GM23338 (cell line): ENCODE results near the gene CDH23. TPM values are rescaled to one million over a fixed set of nuclear protein-coding genes. Genes with fewer than 3 reads are reported as not detected.

ENCODE experiments used
- ATAC-seq: fragments of 200-7000 bp; cut with Tn5 transposase; 3 replicates; pipeline ENCODE4 v1.9.1; 2020
- DNase-seq: peaks from one replicate; pipeline ENCODE4 v3.0.0-alpha.2; 2015; ENCODE audit warnings: low spot score
- H2AFZ ChIP-seq: fragments of 200-600 bp; sonication (generic); 2 replicates; pipeline ENCODE4 v1.8.0; 2016; ENCODE audit warnings: antibody characterized with exemption, mild to moderate bottlenecking, moderate library complexity
- H3F3A ChIP-seq: fragments of 200-600 bp; sonication (generic); replicated peaks from 2 replicates; pipeline ENCODE4 v1.8.0; 2017; ENCODE audit warnings: antibody characterized with exemption, mixed run types, low read depth
- H3K27ac ChIP-seq: fragments of 200-600 bp; sonication (generic); 2 replicates; pipeline ENCODE4 v1.6.1; 2016; ENCODE audit warnings: low read depth
- H3K27me3 ChIP-seq: fragments of 200-600 bp; sonication (generic); 2 replicates; pipeline ENCODE4 v1.8.0; 2016; ENCODE audit warnings: mild to moderate bottlenecking, mixed run types, moderate library complexity; ENCODE audit not compliant: insufficient read depth
- H3K36me3 ChIP-seq: fragments of 200-600 bp; sonication (generic); 2 replicates; pipeline ENCODE4 v1.8.0; 2016; ENCODE audit warnings: mild to moderate bottlenecking; ENCODE audit not compliant: insufficient read depth
- H3K4me1 ChIP-seq: fragments of 200-600 bp; sonication (generic); 2 replicates; pipeline ENCODE4 v1.8.0; 2016; ENCODE audit warnings: mild to moderate bottlenecking, moderate library complexity; ENCODE audit not compliant: insufficient read depth
- H3K4me2 ChIP-seq: fragments of 200-600 bp; sonication (generic); 2 replicates; pipeline ENCODE4 v1.7.1; 2017; ENCODE audit warnings: mixed run types
- H3K4me3 ChIP-seq: fragments of 200-600 bp; sonication (generic); 2 replicates; pipeline ENCODE4 v1.6.1; 2016; ENCODE audit warnings: mixed run types
- H3K79me2 ChIP-seq: fragments of 200-600 bp; sonication (generic); replicated peaks from 2 replicates; pipeline ENCODE4 v1.8.0; 2017; ENCODE audit warnings: mild to moderate bottlenecking; ENCODE audit not compliant: insufficient read depth
- H3K9me2 ChIP-seq: fragments of 200-600 bp; sonication (generic); 2 replicates; pipeline ENCODE4 v1.8.0; 2017; ENCODE audit not compliant: insufficient read depth
- H4K20me1 ChIP-seq: fragments of 200-600 bp; sonication (generic); replicated peaks from 2 replicates; pipeline ENCODE4 v1.8.0; 2017; ENCODE audit warnings: mild to moderate bottlenecking; ENCODE audit not compliant: insufficient read depth
- H3K27ac Mint-ChIP-seq: 2 replicates; pipeline ENCODE4 v1.8.0; 2020; ENCODE audit warnings: inconsistent platforms, mild to moderate bottlenecking, moderate library complexity, mixed read lengths
- H3K27me3 Mint-ChIP-seq: 3 replicates; pipeline ENCODE4 v1.8.0; 2022; ENCODE audit warnings: low read depth, mild to moderate bottlenecking, moderate library complexity, mixed read lengths, inconsistent platforms; ENCODE audit not compliant: insufficient read depth, poor library complexity
- H3K36me3 Mint-ChIP-seq: 3 replicates; pipeline ENCODE4 v1.8.0; 2021; ENCODE audit warnings: low read depth, mild to moderate bottlenecking, inconsistent platforms, moderate library complexity, mixed read lengths
- H3K4me1 Mint-ChIP-seq: 3 replicates; pipeline ENCODE4 v1.8.0; 2020; ENCODE audit warnings: mild to moderate bottlenecking, inconsistent platforms, mixed read lengths
- H3K4me3 Mint-ChIP-seq: 3 replicates; pipeline ENCODE4 v1.8.0; 2021; ENCODE audit warnings: moderate library complexity, mild to moderate bottlenecking, inconsistent platforms, mixed read lengths
- H3K9me3 Mint-ChIP-seq: 3 replicates; pipeline ENCODE4 v1.8.0; 2020; ENCODE audit warnings: moderate library complexity, mild to moderate bottlenecking, inconsistent platforms, mixed read lengths
- JUNB ChIP-seq: IDR thresholded peaks from one replicate; pipeline ENCODE4 v1.6.1; 2016; ENCODE audit warnings: antibody characterized with exemption; ENCODE audit not compliant: unreplicated experiment
- REST ChIP-seq: IDR thresholded peaks from one replicate; pipeline ENCODE4 v1.6.1; 2018; ENCODE audit warnings: antibody characterized with exemption; ENCODE audit not compliant: unreplicated experiment
- ZNF462 ChIP-seq: fragments of 250-450 bp; sonication (Bioruptor Pico); IDR thresholded peaks from 2 replicates; pipeline ENCODE4 v1.5.0; 2020; ENCODE audit warnings: mild to moderate bottlenecking, moderate library complexity
- polyA plus RNA-seq: library from polyadenylated mRNA; unstranded; fragments of >200 nt; fragmentation: Nextera tagmentation; extraction: Ambion mirVana; gene quantifications from 2 replicates; pipeline ENCODE4 v1.2.1, GENCODE V29; 2016
- total RNA-seq: library from RNA; depleted of rRNA; stranded (reverse); fragments of >200 nt; shearing (Covaris generic); gene quantifications from 2 replicates; pipeline ENCODE4 v1.2.3, GENCODE V29; 2014

CDH23 gene
- total and polyA plus RNA-seq, 2 experiments from 2014 or later, result 0.95 to 4.3 TPM

GRCh38 chr10:71601273-71601672 is 204.6 kb downstream of the CDH23 start (continued):
- no peak for TF ChIP-seq REST

- DNase-seq (no peak), ATAC-seq (no peak)
- peaks cover 18% of the 10 kb centered on the region for H3K4me1 Mint-ChIP-seq
- Histone ChIP-seq H3K27ac (no peak overlapping the region), H3K27me3 (no peaks in the 10 kb centered on the region), H3F3A (no peaks in the 10 kb centered on the region), H3K36me3 (no peaks in the 10 kb centered on the region), H3K4me2 (no peak overlapping the region), H3K9me2 (no peaks in the 10 kb centered on the region), H3K79me2 (no peaks in the 10 kb centered on the region), H3K4me3 (no peak overlapping the region), H4K20me1 (no peaks in the 10 kb centered on the region), H3K4me1 (no peaks in the 10 kb centered on the region; the same call in 1 of the 2 replicates), H2AFZ (no peak overlapping the region)
- no peak overlapping the region for H3K27ac Mint-ChIP-seq
- no peak for TF ChIP-seq JUNB
- TF ChIP-seq ZNF462, result no peak
- H3K4me3 Mint-ChIP-seq, result no peak overlapping the region
- H3K36me3 Mint-ChIP-seq, result no peaks in the 10 kb centered on the region
- no peaks in the 10 kb centered on the region for H3K9me3 Mint-ChIP-seq
- peaks cover 7% of the 10 kb centered on the region for H3K27me3 Mint-ChIP-seq
These were observed 206.4 kb downstream of the CDH23 start for GRCh38 chr10:71603150-71603549.
